ENCODE data around the gene FARP1.

FARP1 gene

DNA sequence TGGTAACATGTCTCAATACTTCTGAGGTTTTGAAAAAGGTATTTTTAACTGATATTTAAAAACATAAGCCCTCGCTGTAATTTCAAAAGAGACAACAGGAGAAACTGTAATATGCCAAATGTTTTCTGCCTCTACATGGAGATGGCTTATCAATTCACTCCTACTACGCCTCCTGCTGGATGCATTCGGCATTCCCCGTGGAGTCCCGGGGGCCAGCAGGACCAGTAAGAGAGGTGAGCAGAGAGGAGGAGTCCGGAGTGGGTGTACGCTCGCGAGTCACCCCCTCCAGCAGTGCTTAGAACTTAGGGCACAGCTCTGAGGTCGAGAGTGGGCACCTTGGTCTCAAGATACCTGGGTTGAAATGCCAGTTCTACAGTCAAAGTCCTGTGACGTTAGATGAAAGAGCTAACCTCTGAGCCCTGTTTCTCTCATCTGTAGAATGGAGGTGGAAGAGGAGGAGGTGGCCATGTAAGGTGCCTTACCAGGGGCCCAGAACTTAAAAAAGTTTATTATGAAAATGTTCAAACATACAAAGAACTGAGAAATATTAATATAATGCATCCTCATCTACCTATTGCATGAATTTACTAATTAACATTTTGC is 323.8 kb downstream of the FARP1 start:
- Histone ChIP-seq H3K4me3 (ENCODE audit: low read length) (no peak overlapping the region), H3K9me3 (ENCODE audit: control insufficient read depth, insufficient read depth, low read length) (no peaks in the 10 kb centered on the region), H3K36me3 (ENCODE audit: control insufficient read depth, insufficient read depth, low read length) (peaks cover 3% of the 10 kb centered on the region), H3K4me1 (ENCODE audit: control insufficient read depth, insufficient read depth, low read length) (no peaks in the 10 kb centered on the region), H3K27me3 (ENCODE audit: control insufficient read depth, insufficient read depth, low read length) (no peaks in the 10 kb centered on the region), H3K27ac (ENCODE audit: low read length) (no peak overlapping the region)
- no CpG with 5 or more reads among the region's 11 CpGs for WGBS (ENCODE audit: insufficient coverage, insufficient read length)
- no peak for DNase-seq (ENCODE audit: low read depth, low spot score)

DNA sequence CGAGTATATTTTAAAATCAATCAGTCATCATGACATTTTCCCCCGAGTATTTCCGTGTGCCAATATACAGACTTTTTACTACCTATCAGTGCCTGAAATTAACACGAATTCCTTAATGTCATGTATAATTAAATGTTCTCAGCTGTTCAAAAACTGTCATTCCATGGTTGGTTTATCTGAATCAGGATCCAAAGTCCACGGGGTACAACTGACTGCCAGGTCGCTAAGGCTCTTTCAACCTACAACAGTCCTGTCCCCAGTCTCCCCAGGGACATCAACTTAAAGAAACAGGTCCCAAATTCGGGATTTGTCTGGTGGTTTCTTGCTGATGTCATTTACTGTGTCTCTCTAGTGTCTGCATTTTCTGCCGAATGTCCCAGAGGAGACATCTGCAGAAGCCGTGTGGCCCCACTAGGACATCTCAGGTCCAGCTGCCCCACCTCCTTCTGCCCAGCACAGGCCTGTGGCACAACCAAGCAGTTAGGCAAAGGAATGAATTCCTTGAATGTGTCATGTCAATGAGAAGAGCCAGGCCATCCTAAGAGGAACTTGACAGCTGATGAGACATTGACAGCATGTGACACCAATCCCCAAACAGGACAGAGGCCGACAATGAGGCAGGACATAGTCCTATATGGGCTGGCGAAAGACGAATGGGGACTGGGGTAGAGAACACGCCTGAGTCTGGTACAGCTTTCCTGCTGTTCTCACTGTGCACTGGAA is 324.5 kb downstream of the FARP1 start:
- Histone ChIP-seq H3K27me3 (ENCODE audit: control insufficient read depth, insufficient read depth, low read length) (no peaks in the 10 kb centered on the region), H3K4me3 (ENCODE audit: low read length) (no peak overlapping the region), H3K9me3 (ENCODE audit: control insufficient read depth, insufficient read depth, low read length) (no peaks in the 10 kb centered on the region), H3K4me1 (ENCODE audit: control insufficient read depth, insufficient read depth, low read length) (no peaks in the 10 kb centered on the region), H3K27ac (ENCODE audit: low read length) (no peak overlapping the region), H3K36me3 (ENCODE audit: control insufficient read depth, insufficient read depth, low read length) (peaks cover 9% of the 10 kb centered on the region)
- no CpG with 5 or more reads among the region's 13 CpGs for WGBS (ENCODE audit: insufficient coverage, insufficient read length)
- no peak for DNase-seq (ENCODE audit: low read depth, low spot score)

DNA sequence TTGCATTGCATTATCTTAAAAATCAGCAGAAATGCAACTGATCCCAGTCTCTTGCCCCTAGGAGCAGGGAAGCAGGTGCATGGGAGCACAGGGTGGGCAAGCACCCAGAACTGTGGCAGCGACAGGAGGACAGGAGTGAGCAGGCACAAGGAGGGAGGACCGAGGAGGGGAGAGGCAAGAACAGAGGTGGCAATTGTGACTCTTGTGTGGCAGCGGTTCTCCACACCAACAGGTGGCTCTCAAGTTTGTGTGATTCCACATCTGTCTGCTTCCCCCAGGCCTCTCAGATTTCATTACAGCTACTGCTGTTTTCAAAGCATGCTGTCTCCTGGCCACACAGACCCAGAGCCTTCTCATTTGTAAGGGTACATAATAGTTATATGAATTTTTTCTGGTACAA is 325.5 kb downstream of the FARP1 start:
- no peak overlapping the region for H3K27ac ChIP-seq (ENCODE audit: low read length)
- H3K4me3 ChIP-seq (ENCODE audit: low read length), result no peak overlapping the region
- peaks cover 9% of the 10 kb centered on the region for H3K36me3 ChIP-seq (ENCODE audit: control insufficient read depth, insufficient read depth, low read length)
- H3K27me3 ChIP-seq (ENCODE audit: control insufficient read depth, insufficient read depth, low read length), result no peaks in the 10 kb centered on the region
- H3K9me3 ChIP-seq (ENCODE audit: control insufficient read depth, insufficient read depth, low read length), result no peaks in the 10 kb centered on the region
- H3K4me1 ChIP-seq (ENCODE audit: control insufficient read depth, insufficient read depth, low read length), result no peaks in the 10 kb centered on the region
- no peak for DNase-seq (ENCODE audit: low read depth, low spot score)
- WGBS (ENCODE audit: insufficient coverage, insufficient read length), result no CpG with 5 or more reads among the region's 3 CpGs

DNA sequence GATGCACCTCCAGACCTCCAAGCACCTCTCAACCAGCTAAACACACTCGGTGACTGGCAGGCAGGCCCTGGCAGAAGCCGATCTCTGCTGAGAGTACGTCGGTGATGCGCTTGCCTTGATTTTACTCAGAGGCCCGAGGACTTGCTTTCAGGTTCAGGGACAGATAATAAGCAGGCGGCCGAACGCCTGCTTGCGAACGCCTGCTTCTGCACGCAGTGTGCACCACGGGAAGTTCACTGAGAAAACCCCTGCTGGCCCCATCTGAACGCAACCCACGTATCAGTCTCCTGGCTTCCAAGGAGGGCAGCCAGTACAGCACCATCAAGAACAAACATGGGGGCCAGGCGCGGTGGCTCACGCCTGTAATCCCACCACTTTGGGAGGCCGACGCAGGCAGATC is 326.0 kb downstream of the FARP1 start:
- no peaks in the 10 kb centered on the region for H3K4me1 ChIP-seq (ENCODE audit: control insufficient read depth, insufficient read depth, low read length)
- no peaks in the 10 kb centered on the region for H3K27me3 ChIP-seq (ENCODE audit: control insufficient read depth, insufficient read depth, low read length)
- H3K27ac ChIP-seq (ENCODE audit: low read length), result no peak overlapping the region
- H3K4me3 ChIP-seq (ENCODE audit: low read length), result no peak overlapping the region
- no peaks in the 10 kb centered on the region for H3K9me3 ChIP-seq (ENCODE audit: control insufficient read depth, insufficient read depth, low read length)
- no CpG with 5 or more reads among the region's 20 CpGs for WGBS (ENCODE audit: insufficient coverage, insufficient read length)
- DNase-seq (ENCODE audit: low read depth, low spot score), result no peak
- peaks cover 12% of the 10 kb centered on the region for H3K36me3 ChIP-seq (ENCODE audit: control insufficient read depth, insufficient read depth, low read length)

DNA sequence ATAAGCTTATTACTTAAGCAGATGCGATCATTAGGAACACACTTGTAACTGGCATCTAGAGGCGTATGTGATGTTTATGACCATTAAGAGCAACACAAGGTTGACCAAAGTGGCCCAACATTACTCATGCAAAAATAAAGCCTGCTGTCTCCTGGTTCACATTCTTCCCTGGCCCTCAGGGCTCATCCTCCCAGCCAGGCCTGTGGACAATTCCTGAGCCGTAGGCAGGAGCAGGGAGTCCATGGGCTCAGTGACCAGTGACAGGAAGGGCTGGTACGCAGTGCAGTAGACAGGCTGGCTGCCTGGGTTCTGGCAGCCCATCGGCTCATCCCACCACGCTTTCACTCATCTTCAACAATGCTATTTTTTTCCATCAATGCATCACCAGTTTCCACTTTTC is 328.0 kb downstream of the FARP1 start:
- no peak for DNase-seq (ENCODE audit: low read depth, low spot score)
- H3K27me3 ChIP-seq (ENCODE audit: control insufficient read depth, insufficient read depth, low read length), result no peaks in the 10 kb centered on the region
- H3K27ac ChIP-seq (ENCODE audit: low read length), result no peak overlapping the region
- WGBS (ENCODE audit: insufficient coverage, insufficient read length), result 100% methylated on average over 1 of the region's 6 CpGs
- no peak overlapping the region for H3K4me3 ChIP-seq (ENCODE audit: low read length)
- H3K4me1 ChIP-seq (ENCODE audit: control insufficient read depth, insufficient read depth, low read length), result 0 out of 2 replicates have a peak, but pooled peaks cover 3% of the 10 kb centered on the region
- peaks cover 15% of the 10 kb centered on the region for H3K36me3 ChIP-seq (ENCODE audit: control insufficient read depth, insufficient read depth, low read length)
- no peaks in the 10 kb centered on the region for H3K9me3 ChIP-seq (ENCODE audit: control insufficient read depth, insufficient read depth, low read length)

DNA sequence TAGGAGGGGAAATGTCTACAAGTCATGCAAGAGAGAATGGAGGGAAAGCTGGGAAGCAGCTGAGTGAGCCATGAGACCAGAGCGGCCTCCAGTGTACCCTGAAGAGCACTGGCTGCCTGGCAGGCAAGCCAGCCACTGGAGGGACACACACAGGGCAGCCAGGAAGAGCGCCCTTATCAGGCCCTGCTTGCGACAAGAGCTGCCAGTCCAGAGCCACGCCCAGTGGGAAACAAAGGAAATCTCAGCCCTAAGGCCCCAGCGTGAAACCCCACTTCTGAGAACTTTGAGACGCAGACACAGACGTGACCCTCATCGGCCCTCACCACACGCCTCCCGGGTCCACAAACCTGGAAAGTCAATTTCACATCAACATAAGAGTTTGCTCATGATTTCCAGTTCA is 329.0 kb downstream of the FARP1 start:
- no peak for DNase-seq (ENCODE audit: low read depth, low spot score)
- Histone ChIP-seq H3K36me3 (ENCODE audit: control insufficient read depth, insufficient read depth, low read length) (peaks cover 15% of the 10 kb centered on the region), H3K27ac (ENCODE audit: low read length) (no peak overlapping the region), H3K4me3 (ENCODE audit: low read length) (no peak overlapping the region), H3K9me3 (ENCODE audit: control insufficient read depth, insufficient read depth, low read length) (no peaks in the 10 kb centered on the region), H3K27me3 (ENCODE audit: control insufficient read depth, insufficient read depth, low read length) (no peaks in the 10 kb centered on the region), H3K4me1 (ENCODE audit: control insufficient read depth, insufficient read depth, low read length) (peaks cover 7% of the 10 kb centered on the region; the same call in 1 of the 2 replicates)
- WGBS (ENCODE audit: insufficient coverage, insufficient read length), result no CpG with 5 or more reads among the region's 10 CpGs

DNA sequence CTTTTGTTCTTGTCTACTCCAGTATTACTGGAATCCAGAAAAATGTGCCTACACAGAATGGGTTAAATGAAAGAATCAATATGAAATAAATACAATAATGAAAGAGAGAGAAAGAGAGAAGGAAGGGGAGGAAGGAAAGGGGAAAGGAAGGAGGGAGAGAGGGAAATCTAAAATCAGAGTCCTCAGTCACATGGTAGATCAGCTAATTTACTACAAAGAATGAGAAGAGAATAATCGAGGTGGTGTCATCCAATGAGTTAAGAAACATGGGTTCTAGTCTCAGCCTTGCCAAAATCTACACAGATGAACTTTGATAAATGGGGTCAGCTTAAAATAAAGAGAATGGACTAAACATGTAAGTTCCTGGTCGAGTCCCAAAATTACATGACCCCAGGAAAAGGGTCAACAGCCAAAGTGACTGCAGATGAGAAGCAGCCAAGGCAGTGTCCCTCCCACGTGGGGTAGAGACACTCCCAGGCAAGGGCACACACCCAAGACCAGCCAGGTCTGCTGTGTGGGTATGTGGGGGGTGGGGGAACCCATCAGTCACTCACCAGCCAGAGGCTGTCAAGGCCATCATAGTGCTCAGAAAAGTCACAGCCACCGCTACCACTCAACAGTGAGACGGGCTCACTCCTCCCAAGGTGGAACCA is 330.4 kb downstream of the FARP1 start:
- no peak for DNase-seq (ENCODE audit: low read depth, low spot score)
- H3K36me3 ChIP-seq (ENCODE audit: control insufficient read depth, insufficient read depth, low read length), result peaks cover 15% of the 10 kb centered on the region
- no peak overlapping the region for H3K27ac ChIP-seq (ENCODE audit: low read length)
- no peaks in the 10 kb centered on the region for H3K9me3 ChIP-seq (ENCODE audit: control insufficient read depth, insufficient read depth, low read length)
- no CpG with 5 or more reads among the region's 5 CpGs for WGBS (ENCODE audit: insufficient coverage, insufficient read length)
- H3K4me3 ChIP-seq (ENCODE audit: low read length), result no peak overlapping the region
- H3K27me3 ChIP-seq (ENCODE audit: control insufficient read depth, insufficient read depth, low read length), result no peaks in the 10 kb centered on the region
- H3K4me1 ChIP-seq (ENCODE audit: control insufficient read depth, insufficient read depth, low read length), result peaks cover 8% of the 10 kb centered on the region

DNA sequence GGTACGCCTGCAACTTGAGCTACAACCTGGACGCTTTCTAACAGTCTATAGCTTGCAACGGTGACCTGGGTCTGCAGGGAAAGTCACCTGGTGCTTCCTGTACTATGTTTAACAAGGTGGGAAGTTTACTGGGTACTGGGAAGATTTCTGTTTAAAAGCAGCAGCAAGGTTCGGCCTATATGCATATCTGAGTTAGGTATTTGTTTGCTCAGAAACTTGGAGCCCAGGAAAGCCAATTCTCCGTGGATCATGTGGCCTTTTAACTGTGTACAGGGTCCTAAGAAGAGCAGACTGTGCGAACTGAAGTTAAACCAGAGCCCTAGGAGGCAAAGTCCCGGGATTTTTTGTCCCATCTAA is 330.9 kb downstream of the FARP1 start:
- H3K27ac ChIP-seq (ENCODE audit: low read length), result no peak overlapping the region
- no CpG with 5 or more reads among the region's 7 CpGs for WGBS (ENCODE audit: insufficient coverage, insufficient read length)

DNA sequence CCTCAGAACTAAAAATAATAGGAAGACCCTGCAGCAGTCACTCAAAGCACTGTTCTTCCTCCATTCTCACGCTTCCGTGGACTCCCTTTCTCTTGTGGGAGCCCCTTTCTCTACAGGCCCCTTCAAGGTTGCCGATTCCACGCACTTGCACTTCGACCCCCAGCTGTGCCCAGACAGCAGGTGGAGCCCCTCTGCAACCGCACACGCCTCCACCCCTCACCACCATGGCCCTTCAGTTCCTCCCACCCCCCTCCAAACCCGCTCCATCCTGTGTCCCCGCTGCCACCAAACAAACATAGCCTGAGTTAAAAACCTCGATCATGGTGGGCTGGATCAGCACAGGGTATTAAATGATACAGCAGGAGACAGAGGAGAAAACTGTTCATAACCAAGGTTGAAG is 331.4 kb downstream of the FARP1 start:
- no peak overlapping the region for H3K4me3 ChIP-seq (ENCODE audit: low read length)
- H3K27me3 ChIP-seq (ENCODE audit: control insufficient read depth, insufficient read depth, low read length), result no peaks in the 10 kb centered on the region
- H3K4me1 ChIP-seq (ENCODE audit: control insufficient read depth, insufficient read depth, low read length), result peaks cover 9% of the 10 kb centered on the region
- H3K27ac ChIP-seq (ENCODE audit: low read length), result no peak overlapping the region
- no peak for DNase-seq (ENCODE audit: low read depth, low spot score)
- WGBS (ENCODE audit: insufficient coverage, insufficient read length), result no CpG with 5 or more reads among the region's 10 CpGs
- no peaks in the 10 kb centered on the region for H3K9me3 ChIP-seq (ENCODE audit: control insufficient read depth, insufficient read depth, low read length)
- H3K36me3 ChIP-seq (ENCODE audit: control insufficient read depth, insufficient read depth, low read length), result peaks cover 15% of the 10 kb centered on the region

More for the DNA sequence above, 330.9 kb downstream of the FARP1 start:
- H3K4me3 ChIP-seq (ENCODE audit: low read length), result no peak overlapping the region
- no peaks in the 10 kb centered on the region for H3K9me3 ChIP-seq (ENCODE audit: control insufficient read depth, insufficient read depth, low read length)
- H3K27me3 ChIP-seq (ENCODE audit: control insufficient read depth, insufficient read depth, low read length), result no peaks in the 10 kb centered on the region
- peaks cover 9% of the 10 kb centered on the region for H3K4me1 ChIP-seq (ENCODE audit: control insufficient read depth, insufficient read depth, low read length)
- peaks cover 15% of the 10 kb centered on the region for H3K36me3 ChIP-seq (ENCODE audit: control insufficient read depth, insufficient read depth, low read length)
- DNase-seq (ENCODE audit: low read depth, low spot score), result no peak

DNA sequence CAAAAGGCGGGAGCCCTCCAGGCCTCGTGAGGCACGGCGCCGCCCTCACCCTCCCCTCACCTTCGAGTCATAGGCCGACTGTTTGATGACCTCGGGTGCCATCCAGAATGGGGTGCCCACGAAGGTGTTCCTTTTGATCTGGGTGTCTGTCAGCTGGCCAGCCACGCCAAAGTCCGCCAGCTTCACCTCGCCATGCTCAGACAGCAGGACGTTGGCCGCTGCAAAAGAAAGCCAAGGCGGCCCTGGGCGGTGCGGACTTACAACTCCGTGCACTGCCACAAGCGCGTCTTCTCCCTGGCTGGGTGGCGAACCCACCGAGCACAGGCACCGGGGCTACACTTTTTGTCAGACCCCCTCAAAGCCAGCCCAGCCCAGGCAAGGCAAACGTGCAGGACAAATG is 331.9 kb downstream of the FARP1 start:
- no peak overlapping the region for H3K27ac ChIP-seq (ENCODE audit: low read length)
- no peak for DNase-seq (ENCODE audit: low read depth, low spot score)
- no CpG with 5 or more reads among the region's 24 CpGs for WGBS (ENCODE audit: insufficient coverage, insufficient read length)
- no peaks in the 10 kb centered on the region for H3K9me3 ChIP-seq (ENCODE audit: control insufficient read depth, insufficient read depth, low read length)
- peaks cover 9% of the 10 kb centered on the region for H3K4me1 ChIP-seq (ENCODE audit: control insufficient read depth, insufficient read depth, low read length)
- no peak overlapping the region for H3K4me3 ChIP-seq (ENCODE audit: low read length)
- H3K36me3 ChIP-seq (ENCODE audit: control insufficient read depth, insufficient read depth, low read length), result peaks cover 15% of the 10 kb centered on the region
- H3K27me3 ChIP-seq (ENCODE audit: control insufficient read depth, insufficient read depth, low read length), result no peaks in the 10 kb centered on the region
